Naive thymus-derived CD8-positive, alpha-beta T cell (primary cell): ENCODE measurements around the gene DSTN. TPM values are rescaled to one million over a fixed set of nuclear protein-coding genes. Genes with fewer than 3 reads are reported as not detected.

ENCODE experiments used
- ATAC-seq, 2 donors: fragments of 150-1000 bp; cut with Tn5 transposase in 1 of 2; sonication (Bioruptor Pico), chemical (Tn5 transposase) in 1 of 2; 1 replicate in 1 of 2; 2 replicates in 1 of 2; pipeline ENCODE4 v1.10.0; 2021; ENCODE audit warnings: mild to moderate bottlenecking in 2 of 2, moderate library complexity in 2 of 2
- POLR2A ChIA-PET: fragments of 350-600 bp; sonication (Branson Sonifier 250); formaldehyde crosslinking; loops from one replicate; lab custom pipeline; 2021; ENCODE audit warnings: antibody characterized with exemption; lab: Charles Lee
- DNase-seq, 10 donors: peaks; one replicate each; pipeline versions ENCODE4 v3.0.0 to v3.0.0-alpha.2; 2020 to 2022
- H3K27ac Mint-ChIP-seq, 10 donors: one replicate each; pipeline ENCODE4 v1.8.0; 2020 to 2022; ENCODE audit warnings: mild to moderate bottlenecking in 10 of 10, mixed read lengths in 10 of 10, moderate library complexity in 4 of 10, inconsistent platforms in 1 of 10
- H3K27me3 Mint-ChIP-seq, 5 donors: one replicate each; pipeline ENCODE4 v1.8.0; 2021 to 2022; ENCODE audit warnings: mixed read lengths in 5 of 5
- H3K36me3 Mint-ChIP-seq, 3 donors: one replicate each; pipeline ENCODE4 v1.8.0; 2020 to 2022; ENCODE audit warnings: mixed read lengths in 3 of 3, mild to moderate bottlenecking in 2 of 3, inconsistent platforms in 1 of 3
- H3K4me1 Mint-ChIP-seq, 4 donors: one replicate each; pipeline ENCODE4 v1.8.0; 2021 to 2022; ENCODE audit warnings: mixed read lengths in 4 of 4
- H3K4me3 Mint-ChIP-seq, 10 donors: one replicate each; pipeline ENCODE4 v1.8.0; 2020 to 2022; ENCODE audit warnings: mild to moderate bottlenecking in 10 of 10, mixed read lengths in 10 of 10, moderate library complexity in 6 of 10, inconsistent platforms in 1 of 10
- H3K9me3 Mint-ChIP-seq, 9 donors: one replicate each; pipeline ENCODE4 v1.8.0; 2020 to 2022; ENCODE audit warnings: mixed read lengths in 9 of 9, mild to moderate bottlenecking in 3 of 9, inconsistent platforms in 1 of 9, moderate library complexity in 1 of 9
- polyA plus RNA-seq, 3 donors: library from polyadenylated mRNA; unstranded; fragments of 300-500 nt; fragmentation: Illumina TruSeq; gene quantifications; one replicate each; pipeline ENCODE4 v1.2.3, GENCODE V29; 2021
- total RNA-seq, 8 experiments: library from RNA in 2 of 8; stranded (reverse) in 2 of 8; gene quantifications; one replicate each; pipeline ENCODE4 v1.2.3 and lab custom pipeline; 2021 to 2026

The DSTN gene
- total and polyA plus RNA-seq, 5 experiments from 2014 or later, result 28.4 to 140 (median 75.1) TPM

DNA sequence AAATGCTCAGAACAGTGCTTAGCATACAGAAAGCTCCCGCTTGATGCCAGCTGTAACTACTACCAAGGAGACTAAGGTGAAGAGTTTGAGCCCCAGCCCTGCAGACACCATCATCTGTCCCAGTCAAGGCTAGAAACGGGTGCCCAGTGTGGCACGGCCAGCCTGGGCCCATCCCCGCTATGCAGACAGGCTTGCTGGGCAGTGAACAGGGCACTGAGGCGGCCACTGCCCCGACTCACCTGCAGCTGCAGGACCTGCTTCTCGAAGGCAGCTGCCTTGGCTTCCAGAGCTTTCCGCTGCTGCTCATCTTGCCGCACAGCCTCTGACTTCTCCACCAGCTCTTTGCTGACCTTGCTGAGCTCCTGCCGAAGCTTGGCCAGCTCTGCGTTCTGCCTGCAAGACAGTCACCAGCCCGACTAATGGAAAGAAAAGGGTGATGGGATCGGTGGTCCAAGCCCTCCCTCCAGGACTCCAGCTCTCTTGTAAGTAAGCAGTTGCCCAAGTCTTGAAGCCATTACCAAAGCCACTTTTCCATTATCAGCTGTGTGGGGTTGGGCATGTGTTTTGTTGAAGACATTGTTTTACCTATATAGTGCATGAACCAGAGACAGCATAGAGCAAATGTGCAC, 63.5 kb downstream of the DSTN start:
- DNase-seq (no peak), ATAC-seq (no peak)
- POLR2A ChIA-PET, result no interaction called here
- peaks cover 0 to 49% (median 15%) of the 10 kb centered on the region in 3 donors for H3K36me3 Mint-ChIP-seq
- no peak overlapping the region for H3K27ac Mint-ChIP-seq
- no peaks in the 10 kb centered on the region for H3K27me3 Mint-ChIP-seq
- H3K4me3 Mint-ChIP-seq, result no peak overlapping the region
- peaks cover 0 to 12% (median 0%) of the 10 kb centered on the region in 4 donors for H3K4me1 Mint-ChIP-seq
- no peaks in the 10 kb centered on the region for H3K9me3 Mint-ChIP-seq

GRCh38 chr20:17633850-17634500, 64.1 kb downstream of the DSTN start:
- peaks cover 0 to 12% (median 0%) of the 10 kb centered on the region in 4 donors for H3K4me1 Mint-ChIP-seq
- no peak overlapping the region for H3K27ac Mint-ChIP-seq
- H3K27me3 Mint-ChIP-seq, result no peaks in the 10 kb centered on the region
- H3K36me3 Mint-ChIP-seq, result peaks cover 0 to 45% (median 13%) of the 10 kb centered on the region in 3 donors
- POLR2A ChIA-PET, result no interaction called here
- ATAC-seq (no peak), DNase-seq (no peak)
- no peak overlapping the region for H3K4me3 Mint-ChIP-seq
- no peaks in the 10 kb centered on the region for H3K9me3 Mint-ChIP-seq

GRCh38 chr20:17634661-17635331, 64.9 kb downstream of the DSTN start:
- no peaks in the 10 kb centered on the region for H3K9me3 Mint-ChIP-seq
- H3K4me1 Mint-ChIP-seq, result peaks cover 0 to 12% (median 0%) of the 10 kb centered on the region in 4 donors
- no peak for ATAC-seq
- H3K27me3 Mint-ChIP-seq, result no peaks in the 10 kb centered on the region
- peaks cover 0 to 45% (median 13%) of the 10 kb centered on the region in 3 donors for H3K36me3 Mint-ChIP-seq
- DNase-seq, result no peak
- peak overlapping the region in 1 of 10 donors; percentile 69 for H3K27ac Mint-ChIP-seq
- POLR2A ChIA-PET, result no interaction called here
- H3K4me3 Mint-ChIP-seq, result no peak overlapping the region

GRCh38 chr20:17635332-17636244, 65.7 kb downstream of the DSTN start:
- peak overlapping the region in 2 of 10 donors; percentile 15 to 52 for H3K27ac Mint-ChIP-seq
- DNase-seq, result no peak
- peaks cover 0 to 12% (median 0%) of the 10 kb centered on the region in 4 donors for H3K4me1 Mint-ChIP-seq
- POLR2A ChIA-PET, result no interaction called here
- H3K4me3 Mint-ChIP-seq, result no peak overlapping the region
- H3K27me3 Mint-ChIP-seq, result no peaks in the 10 kb centered on the region
- no peak for ATAC-seq
- peaks cover 0 to 48% (median 13%) of the 10 kb centered on the region in 3 donors for H3K36me3 Mint-ChIP-seq
- H3K9me3 Mint-ChIP-seq, result no peaks in the 10 kb centered on the region

- ATAC-seq, result no peak
- H3K4me1 Mint-ChIP-seq, result peaks cover 0 to 12% (median 0%) of the 10 kb centered on the region in 4 donors
- H3K9me3 Mint-ChIP-seq, result no peaks in the 10 kb centered on the region
- POLR2A ChIA-PET, result no interaction called here
- no peak overlapping the region for H3K27ac Mint-ChIP-seq
- no peak for DNase-seq
- H3K27me3 Mint-ChIP-seq, result no peaks in the 10 kb centered on the region
- no peak overlapping the region for H3K4me3 Mint-ChIP-seq
- H3K36me3 Mint-ChIP-seq, result peaks cover 0 to 42% (median 10%) of the 10 kb centered on the region in 3 donors
Observed at GRCh38 chr20:17636523-17637412, 66.9 kb downstream of the DSTN start.

DNA sequence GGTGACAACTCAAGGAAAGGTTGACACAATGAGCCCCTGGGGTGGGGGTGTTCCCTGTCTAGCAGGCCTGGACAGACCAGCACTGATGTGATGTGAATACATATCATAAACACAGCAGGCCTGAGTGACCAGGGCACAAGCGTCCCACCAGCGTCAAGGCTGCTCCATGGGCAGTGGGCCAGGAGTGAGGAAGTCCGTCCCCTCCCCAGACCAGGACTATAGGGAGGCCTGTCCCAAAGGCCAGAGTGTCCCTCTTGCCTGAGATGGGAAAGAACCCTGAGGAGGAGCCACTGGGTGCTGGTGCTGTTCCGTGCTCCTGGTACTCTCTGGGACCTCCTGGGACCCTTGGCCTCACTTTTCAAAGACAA, 67.5 kb downstream of the DSTN start:
- ATAC-seq, result no peak
- no peaks in the 10 kb centered on the region for H3K27me3 Mint-ChIP-seq
- no peaks in the 10 kb centered on the region for H3K9me3 Mint-ChIP-seq
- H3K36me3 Mint-ChIP-seq, result peaks cover 0 to 39% (median 9%) of the 10 kb centered on the region in 3 donors
- peaks cover 0 to 12% (median 0%) of the 10 kb centered on the region in 4 donors for H3K4me1 Mint-ChIP-seq
- no peak overlapping the region for H3K27ac Mint-ChIP-seq
- DNase-seq, result no peak
- POLR2A ChIA-PET, result no interaction called here
- H3K4me3 Mint-ChIP-seq, result no peak overlapping the region

DNA sequence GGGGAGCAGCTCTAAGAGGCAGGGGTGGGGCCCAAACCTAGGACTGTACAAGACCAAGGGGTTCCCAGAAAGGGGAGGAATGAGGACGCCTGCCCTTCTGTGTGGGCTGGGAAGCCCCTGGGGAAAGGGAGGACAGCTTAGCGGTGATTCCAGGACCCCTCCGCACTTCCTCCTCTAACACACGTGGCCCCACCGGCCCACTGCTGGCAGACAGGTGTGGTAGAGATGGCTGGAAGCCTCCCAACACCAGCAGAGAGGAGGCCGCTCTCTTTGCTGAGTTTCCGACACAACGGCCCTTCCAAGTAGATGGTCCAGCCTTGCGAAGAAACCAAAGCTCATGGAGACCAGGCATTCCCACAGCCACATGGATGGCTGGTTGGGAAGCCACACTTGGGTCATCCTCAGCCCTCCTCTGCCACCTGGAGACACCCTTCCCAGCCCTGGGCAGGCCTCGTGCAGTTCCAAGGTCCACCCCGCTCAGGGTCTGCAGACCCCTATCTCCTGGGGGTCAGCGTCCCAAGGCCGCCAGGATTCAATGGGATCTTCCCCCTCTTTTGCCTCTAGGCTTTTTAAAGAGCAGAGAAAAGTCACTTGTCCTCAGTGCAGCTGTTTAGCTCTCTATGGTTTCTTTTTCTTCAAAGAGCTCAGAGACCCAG, 68.2 kb downstream of the DSTN start:
- H3K27ac Mint-ChIP-seq, result no peak overlapping the region
- peaks cover 0 to 12% (median 0%) of the 10 kb centered on the region in 4 donors for H3K4me1 Mint-ChIP-seq
- H3K4me3 Mint-ChIP-seq, result no peak overlapping the region
- ATAC-seq (no peak), DNase-seq (no peak)
- no peaks in the 10 kb centered on the region for H3K27me3 Mint-ChIP-seq
- H3K36me3 Mint-ChIP-seq, result peaks cover 0 to 36% (median 8%) of the 10 kb centered on the region in 3 donors
- no peaks in the 10 kb centered on the region for H3K9me3 Mint-ChIP-seq
- POLR2A ChIA-PET, result no interaction called here

DNA sequence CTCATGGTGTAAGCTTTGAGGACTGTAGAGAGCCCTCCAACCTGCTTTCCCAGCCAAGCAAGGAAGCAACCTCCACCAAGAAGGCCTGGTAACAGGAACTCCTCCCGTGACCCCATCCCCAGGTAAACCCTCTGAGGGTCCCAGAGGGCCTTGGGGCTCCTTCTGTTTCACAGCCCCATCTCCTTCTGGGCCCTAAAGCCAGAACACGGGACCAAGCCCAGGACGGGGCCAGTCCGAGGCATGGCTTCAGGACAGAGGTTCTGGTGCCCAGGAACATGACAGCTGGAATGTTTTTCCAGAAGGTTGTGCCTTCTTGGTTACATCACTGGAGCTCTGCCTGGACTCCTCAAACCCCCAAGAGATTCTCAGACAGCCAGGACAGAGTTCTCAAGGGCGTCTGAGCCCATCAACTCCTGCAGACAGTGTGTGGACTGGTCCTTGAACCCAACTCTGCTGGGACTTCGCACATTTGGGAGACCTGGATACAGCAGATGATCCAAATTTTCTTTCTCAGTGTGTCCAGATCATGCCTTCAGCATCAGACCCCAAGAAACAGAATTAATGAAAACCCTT, 69.0 kb downstream of the DSTN start:
- POLR2A ChIA-PET, result interaction anchor here (0.7 kb wide), 1 partner anchor 352 kb away, joined by 4 read pairs; no protein-coding TSS in a partner anchor
- Mint-ChIP-seq H3K27ac (no peak overlapping the region), H3K9me3 (no peaks in the 10 kb centered on the region), H3K36me3 (peaks cover 0 to 32% (median 4%) of the 10 kb centered on the region in 3 donors), H3K4me3 (no peak overlapping the region), H3K27me3 (no peaks in the 10 kb centered on the region), H3K4me1 (peaks cover 0 to 19% (median 0%) of the 10 kb centered on the region in 4 donors)
- no peak for DNase-seq
- no peak for ATAC-seq

- no peak for ATAC-seq
Observed at GRCh38 chr20:17640146-17640874, 70.4 kb downstream of the DSTN start.

GRCh38 chr20:17640875-17641378, 71.1 kb downstream of the DSTN start:
- no peak for ATAC-seq
- Mint-ChIP-seq H3K36me3 (peaks cover 0 to 16% (median 2%) of the 10 kb centered on the region in 3 donors), H3K4me1 (peaks cover 0 to 14% (median 0%) of the 10 kb centered on the region in 4 donors), H3K27me3 (no peaks in the 10 kb centered on the region), H3K27ac (peak overlapping the region in 1 of 10 donors; percentile 37), H3K4me3 (no peak overlapping the region), H3K9me3 (no peaks in the 10 kb centered on the region)
- POLR2A ChIA-PET, result no interaction called here
- DNase-seq, result no peak

More at GRCh38 chr20:17640146-17640874, 70.4 kb downstream of the DSTN start:
- Mint-ChIP-seq H3K36me3 (peaks cover 0 to 21% (median 4%) of the 10 kb centered on the region in 3 donors), H3K27ac (no peak overlapping the region), H3K27me3 (no peaks in the 10 kb centered on the region), H3K4me3 (no peak overlapping the region), H3K4me1 (peaks cover 0 to 20% (median 0%) of the 10 kb centered on the region in 4 donors), H3K9me3 (no peaks in the 10 kb centered on the region)
- DNase-seq, result no peak
- POLR2A ChIA-PET, result no interaction called here
